OCI-LY7 (cell line): ENCODE data around the gene CAP2.

Experiments used
- EZH2phosphoT487 ChIP-seq: fragments of 200-600 bp; sonication (generic); IDR thresholded peaks from 2 replicates; pipeline ENCODE4 v1.6.1; 2018; ENCODE audit warnings: low read depth, borderline replicate concordance, mild to moderate bottlenecking, mixed run types, antibody characterized with exemption, low read length, moderate library complexity, mixed read lengths
- TF ChIP-seq, protein P1 (sequence below): fragments of 200-600 bp; sonication (generic); conservative IDR thresholded peaks from 2 replicates; pipeline ENCODE4 v1.5.1; 2014; ENCODE audit warnings: mild to moderate bottlenecking, antibody characterized with exemption, low read length, moderate library complexity, mixed read lengths

- TF ChIP-seq, protein P1, sequence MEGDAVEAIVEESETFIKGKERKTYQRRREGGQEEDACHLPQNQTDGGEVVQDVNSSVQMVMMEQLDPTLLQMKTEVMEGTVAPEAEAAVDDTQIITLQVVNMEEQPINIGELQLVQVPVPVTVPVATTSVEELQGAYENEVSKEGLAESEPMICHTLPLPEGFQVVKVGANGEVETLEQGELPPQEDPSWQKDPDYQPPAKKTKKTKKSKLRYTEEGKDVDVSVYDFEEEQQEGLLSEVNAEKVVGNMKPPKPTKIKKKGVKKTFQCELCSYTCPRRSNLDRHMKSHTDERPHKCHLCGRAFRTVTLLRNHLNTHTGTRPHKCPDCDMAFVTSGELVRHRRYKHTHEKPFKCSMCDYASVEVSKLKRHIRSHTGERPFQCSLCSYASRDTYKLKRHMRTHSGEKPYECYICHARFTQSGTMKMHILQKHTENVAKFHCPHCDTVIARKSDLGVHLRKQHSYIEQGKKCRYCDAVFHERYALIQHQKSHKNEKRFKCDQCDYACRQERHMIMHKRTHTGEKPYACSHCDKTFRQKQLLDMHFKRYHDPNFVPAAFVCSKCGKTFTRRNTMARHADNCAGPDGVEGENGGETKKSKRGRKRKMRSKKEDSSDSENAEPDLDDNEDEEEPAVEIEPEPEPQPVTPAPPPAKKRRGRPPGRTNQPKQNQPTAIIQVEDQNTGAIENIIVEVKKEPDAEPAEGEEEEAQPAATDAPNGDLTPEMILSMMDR = no peak
- no peak for TF ChIP-seq EZH2phosphoT487
Observed at GRCh38 chr6:17551383-17551958, 158.1 kb downstream of the CAP2 start.
